ENCODE results near the gene IGF1.

The IGF1 gene

GRCh38 chr12:102426599-102427542 is 53.5 kb downstream of the IGF1 start:
- DNase-seq (ENCODE audit: low spot score), result no peak

- DNase-seq (ENCODE audit: low spot score), result no peak
These were observed 55.0 kb downstream of the IGF1 start for GRCh38 chr12:102425109-102426039.

GRCh38 chr12:102423462-102423861 is 56.9 kb downstream of the IGF1 start:
- DNase-seq (ENCODE audit: low spot score), result no peak

- DNase-seq (ENCODE audit: low spot score), result no peak
These were observed 58.4 kb downstream of the IGF1 start for GRCh38 chr12:102421802-102422583.

- no peak for DNase-seq (ENCODE audit: low spot score)
These were observed 61.1 kb downstream of the IGF1 start for GRCh38 chr12:102419094-102419764.

DNA sequence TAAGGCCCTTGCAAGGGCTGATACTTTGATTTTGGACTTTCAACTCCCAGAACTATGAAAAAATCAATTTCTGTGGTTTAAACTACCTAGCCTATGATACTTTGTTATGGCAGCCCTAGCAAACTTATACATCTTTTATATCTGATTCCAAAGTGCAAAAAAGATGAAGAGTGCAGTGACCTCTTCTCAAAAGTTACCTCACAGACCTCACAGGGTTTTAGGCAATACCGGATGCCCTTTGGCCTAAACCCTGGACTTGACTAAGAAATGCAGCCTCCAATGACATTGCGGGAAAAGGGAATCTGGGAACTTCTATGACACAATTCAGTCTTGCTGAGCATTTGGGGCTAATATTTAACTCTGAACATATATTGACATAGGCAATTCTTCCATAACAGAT is 63.3 kb downstream of the IGF1 start:
- DNase-seq (ENCODE audit: low spot score), result no peak

- DNase-seq (ENCODE audit: low spot score), result no peak
These were observed 64.8 kb downstream of the IGF1 start for GRCh38 chr12:102415515-102415914.

GRCh38 chr12:102413396-102413795 is 67.0 kb downstream of the IGF1 start:
- DNase-seq (ENCODE audit: low spot score), result no peak

GRCh38 chr12:102410511-102410910 is 69.9 kb downstream of the IGF1 start:
- DNase-seq (ENCODE audit: low spot score), result no peak

DNA sequence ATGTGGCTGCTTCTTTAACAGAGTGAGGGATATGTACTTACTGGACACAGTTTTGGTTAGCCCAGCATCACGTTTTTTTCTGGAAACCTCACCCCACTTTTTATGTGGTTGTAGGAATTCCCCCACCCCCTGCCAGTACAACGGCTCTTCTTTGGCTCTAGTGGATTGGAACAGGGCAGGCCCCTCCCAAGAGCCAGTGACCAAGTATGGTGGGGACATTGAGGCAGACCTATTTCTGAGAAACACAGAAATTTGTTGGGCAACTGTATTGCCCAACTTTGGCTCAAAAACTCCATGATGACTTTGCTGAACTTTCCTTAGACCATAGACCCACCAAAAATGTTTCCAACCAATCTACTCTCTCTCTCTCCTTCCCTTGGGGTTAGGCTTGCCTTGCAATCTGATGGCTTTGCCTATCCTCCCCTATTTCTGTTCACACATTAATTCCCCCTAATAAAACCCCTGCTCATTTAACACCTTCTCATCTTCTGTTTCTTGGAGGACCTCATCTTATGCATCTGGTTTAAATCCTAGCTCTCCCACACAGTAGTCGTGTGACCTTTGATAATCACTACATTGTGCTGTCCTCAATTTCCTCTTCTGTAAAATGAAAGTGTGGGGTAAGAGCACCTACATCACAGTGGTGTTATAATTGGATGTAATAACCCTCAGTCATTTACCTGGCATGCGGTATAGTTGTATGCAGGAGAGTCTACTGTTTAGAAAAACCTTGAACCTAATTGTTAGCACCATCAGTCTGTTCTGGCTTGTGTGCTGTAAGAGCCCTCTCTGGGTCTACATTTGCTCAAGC is 71.7 kb downstream of the IGF1 start:
- no peak for DNase-seq (ENCODE audit: low spot score)

DNA sequence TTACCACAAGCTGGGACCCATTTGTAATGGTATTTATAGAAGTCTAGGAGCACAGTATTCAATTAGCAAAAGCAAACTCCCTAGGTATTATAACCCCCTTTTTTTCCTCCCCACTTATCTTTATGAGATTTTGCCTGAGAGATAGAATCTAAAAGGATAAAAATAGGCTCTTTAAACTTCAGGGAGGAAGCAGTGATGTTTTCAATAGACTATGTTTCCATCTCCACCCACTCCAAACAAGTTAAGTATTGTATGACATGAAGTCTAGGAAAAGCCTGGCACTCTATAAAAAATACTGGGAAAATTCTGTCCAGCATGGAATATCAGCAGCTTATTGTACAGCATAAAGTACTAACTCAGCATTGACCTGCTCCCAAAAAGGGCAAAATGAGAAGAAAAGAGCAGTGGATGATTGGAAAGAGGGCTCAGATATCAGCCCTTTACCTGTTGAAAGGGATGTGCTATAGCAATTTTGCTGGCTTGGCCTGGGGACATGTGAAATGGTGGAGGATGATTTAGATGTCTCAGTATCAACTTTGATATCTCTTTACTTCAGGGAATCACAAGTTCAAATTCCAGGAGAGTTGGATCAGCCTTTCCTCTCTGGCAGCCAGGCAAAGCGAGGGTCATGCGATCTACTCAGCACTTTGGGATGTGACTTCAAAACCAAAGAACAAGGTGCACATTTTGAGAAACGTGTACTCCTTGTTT is 72.4 kb downstream of the IGF1 start:
- no peak for DNase-seq (ENCODE audit: low spot score)

DNA sequence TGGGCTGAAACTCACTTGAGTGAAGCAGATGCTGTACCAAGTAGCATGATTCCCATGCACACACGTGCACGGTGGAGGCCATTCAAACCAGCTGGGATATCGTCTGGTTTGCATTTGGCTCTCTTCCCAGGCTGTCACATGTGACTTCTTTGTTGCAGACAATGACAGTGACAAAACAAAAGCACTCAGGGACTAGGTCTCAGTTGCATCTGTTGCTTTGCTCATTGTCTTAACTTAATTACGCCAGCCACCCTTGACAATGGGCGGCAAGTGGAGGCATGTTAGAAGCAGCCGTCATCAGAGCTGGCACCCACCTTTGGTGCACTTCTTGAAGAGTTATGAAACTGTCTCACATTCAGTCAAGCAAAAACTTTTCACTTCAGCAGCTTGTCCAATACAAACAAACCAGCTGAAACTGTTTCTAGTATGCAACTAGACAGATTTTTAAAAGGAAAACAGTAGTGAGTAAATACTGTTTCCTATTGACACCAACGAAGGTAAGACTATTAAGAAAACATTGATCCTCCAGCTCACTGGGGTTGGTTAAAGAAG is 74.3 kb downstream of the IGF1 start:
- DNase-seq (ENCODE audit: low spot score), result no peak

GRCh38 chr12:102401087-102401486 is 79.3 kb downstream of the IGF1 start:
- DNase-seq (ENCODE audit: low spot score), result no peak

GRCh38 chr12:102399653-102400052 is 80.7 kb downstream of the IGF1 start:
- DNase-seq (ENCODE audit: low spot score), result no peak

- DNase-seq (ENCODE audit: low spot score), result no peak
These were observed 84.1 kb downstream of the IGF1 start for GRCh38 chr12:102396276-102396675.

DNA sequence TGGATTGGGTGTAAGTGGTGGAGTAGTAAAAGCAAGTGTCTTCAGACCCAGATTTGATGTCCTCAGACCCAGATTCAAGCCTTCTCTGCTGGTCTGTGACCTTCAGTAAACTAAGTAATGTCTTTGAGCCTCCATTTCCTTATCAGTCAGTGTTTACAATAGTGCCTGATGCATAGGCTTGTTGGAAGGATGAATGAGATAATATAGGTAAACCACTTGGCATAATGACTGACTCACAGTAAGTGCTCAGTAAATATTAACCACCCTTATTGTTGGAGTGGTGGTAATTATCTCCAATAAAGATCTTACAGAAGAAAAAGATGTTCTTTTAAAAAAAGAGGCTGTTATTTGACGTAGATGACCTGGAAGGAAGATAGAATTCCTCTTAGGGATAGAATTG is 86.2 kb downstream of the IGF1 start:
- DNase-seq (ENCODE audit: low spot score), result no peak

DNA sequence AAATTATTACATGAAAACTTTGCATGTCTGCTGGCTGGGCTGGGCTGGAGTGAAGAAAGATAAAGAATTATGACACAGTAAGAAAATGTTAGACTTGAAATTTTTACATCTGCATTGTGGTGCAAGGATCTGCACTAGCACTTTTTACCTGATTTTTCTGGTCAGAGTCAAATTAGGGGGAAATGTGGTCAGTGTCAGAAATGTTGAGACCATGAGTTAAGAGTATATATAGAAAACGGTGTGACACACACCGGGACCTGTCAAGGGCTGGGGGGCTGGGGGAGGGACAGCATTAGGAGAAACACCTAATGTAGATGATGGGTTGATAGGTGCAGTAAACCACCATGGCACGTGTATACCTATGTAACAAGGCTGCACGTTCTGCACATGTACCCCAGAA is 90.3 kb downstream of the IGF1 start:
- DNase-seq (ENCODE audit: low spot score), result no peak

DNA sequence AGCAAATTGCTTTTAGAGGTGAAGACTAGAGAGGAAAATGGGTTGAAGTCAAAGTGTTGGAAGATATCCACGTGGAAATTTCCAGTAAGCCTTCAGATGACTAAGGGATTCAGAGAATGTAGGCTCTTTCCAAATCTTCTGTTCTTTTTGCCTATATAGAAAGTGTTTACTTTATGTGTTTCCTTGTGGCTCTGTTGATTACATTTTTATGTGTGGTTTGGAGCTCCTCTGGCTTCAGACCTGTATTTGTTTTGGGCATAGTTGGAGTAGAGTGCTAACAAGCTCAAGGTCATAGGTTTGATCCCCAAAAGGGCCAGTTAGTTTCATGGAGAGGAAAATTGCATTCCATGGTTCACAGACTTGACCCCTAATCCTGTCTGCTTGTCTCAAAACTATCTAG is 91.9 kb downstream of the IGF1 start:
- DNase-seq (ENCODE audit: low spot score), result no peak

DNA sequence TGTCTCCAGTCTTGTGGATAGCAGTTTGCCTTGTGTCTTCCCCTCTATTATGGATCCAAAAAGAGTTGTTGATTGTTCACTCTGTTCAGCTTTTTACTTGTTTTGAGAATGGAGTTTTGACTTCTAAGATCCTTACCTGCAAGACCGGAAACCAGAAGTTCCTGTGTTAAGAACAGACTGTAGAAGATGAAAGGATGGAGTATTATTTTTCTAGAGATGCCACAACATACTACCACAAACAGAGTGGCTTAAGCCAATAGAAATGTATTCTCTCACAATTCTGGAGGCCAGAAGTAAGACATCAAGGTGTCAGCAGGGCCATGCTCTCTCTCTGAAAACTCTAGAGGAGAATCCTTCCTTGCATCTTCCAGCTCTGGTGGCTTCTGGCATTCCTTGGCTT is 95.0 kb downstream of the IGF1 start:
- DNase-seq (ENCODE audit: low spot score), result no peak

Measured in NAMALWA (cell line).